Endothelial cell of umbilical vein (primary cell): ENCODE measurements around the gene ARL6IP6. TPM values are rescaled to one million over a fixed set of nuclear protein-coding genes. Genes with fewer than 3 reads are reported as not detected.

Experiments used
- BruUV-seq: library from RNA; stranded (reverse); fragments of 400-500 nt; replicated peaks from 2 replicates; lab custom pipeline; 2021; lab: Mats Ljungman, UMichigan
- CTCF ChIA-PET: fragments of 300-600, 350-600 bp; sonication (Branson Sonifier 250); formaldehyde crosslinking; loops from one replicate; lab custom pipeline; 2021; ENCODE audit warnings: antibody characterized with exemption, inconsistent platforms; lab: Charles Lee
- POLR2A ChIA-PET: fragments of 300-600, 350-600 bp; sonication (Branson Sonifier 250); formaldehyde crosslinking; loops from one replicate; lab custom pipeline; 2021; ENCODE audit warnings: antibody characterized with exemption, inconsistent platforms; lab: Charles Lee
- DNase-seq: peaks from one replicate; pipeline ENCODE4 v3.0.0-alpha.2; 2011; ENCODE audit warnings: low read depth, low spot score
- FAIRE-seq: peaks from 2 replicates; lab custom pipeline; 2011; peaks lifted over from hg19 to GRCh38; lab: Jason Lieb, UNC
- H2AFZ ChIP-seq: 2 replicates; pipeline ENCODE4 v1.6.0; 2012; ENCODE audit warnings: low read depth, low read length, control low read depth, inconsistent platforms
- H3K27ac ChIP-seq: 2 replicates; pipeline ENCODE4 v1.5.1; 2011; ENCODE audit warnings: low read depth, mild to moderate bottlenecking, control low read depth, low read length, moderate library complexity; ENCODE audit not compliant: insufficient read depth
- H3K27me3 ChIP-seq, 2 experiments: 2 replicates each; pipeline versions ENCODE4 v1.6.0 to v1.6.1; 2011; ENCODE audit warnings: low read length in 2 of 2, mixed read lengths in 1 of 2; ENCODE audit not compliant: control insufficient read depth in 2 of 2, insufficient read depth in 2 of 2
- H3K36me3 ChIP-seq, 2 experiments: 2 replicates in 1 of 2; 3 replicates in 1 of 2; pipeline ENCODE4 v1.5.1; 2011; ENCODE audit warnings: low read length in 2 of 2, mild to moderate bottlenecking in 1 of 2, moderate library complexity in 1 of 2; ENCODE audit not compliant: control insufficient read depth in 2 of 2, insufficient read depth in 2 of 2; ENCODE audit errors: extremely low read depth in 1 of 2
- H3K4me1 ChIP-seq: 3 replicates; pipeline ENCODE4 v1.5.1; 2011; ENCODE audit warnings: mild to moderate bottlenecking, low read length; ENCODE audit not compliant: control insufficient read depth, insufficient read depth; ENCODE audit errors: extremely low read depth
- H3K4me2 ChIP-seq: 2 replicates; pipeline ENCODE4 v1.6.1; 2011; ENCODE audit warnings: low read length, control low read depth, mixed read lengths; ENCODE audit not compliant: insufficient read depth
- H3K4me3 ChIP-seq, 3 experiments: fragments of 200-600 bp in 1 of 3; sonication (generic), shearing (Covaris generic) in 1 of 3; replicated peaks in 1 of 3; 2 replicates each; pipeline ENCODE4 v1.5.1; 2011 to 2016; ENCODE audit warnings: control low read depth in 3 of 3, low read length in 3 of 3, mild to moderate bottlenecking in 2 of 3, inconsistent platforms in 1 of 3, low read depth in 1 of 3, moderate library complexity in 1 of 3; ENCODE audit not compliant: insufficient read depth in 1 of 3
- H3K79me2 ChIP-seq: 2 replicates; pipeline ENCODE4 v1.6.0; 2012; ENCODE audit warnings: low read length, inconsistent platforms; ENCODE audit not compliant: control insufficient read depth, insufficient read depth
- H3K9ac ChIP-seq: replicated peaks from 2 replicates; pipeline ENCODE3; 2011; ENCODE audit warnings: low read length, control low read depth; ENCODE audit not compliant: insufficient read depth; ENCODE audit errors: extremely low read depth
- H3K9me1 ChIP-seq: replicated peaks from 3 replicates; pipeline ENCODE4 v1.6.0; 2011; ENCODE audit warnings: mild to moderate bottlenecking, low read length; ENCODE audit not compliant: control insufficient read depth, insufficient read depth; ENCODE audit errors: extremely low read depth
- H3K9me3 ChIP-seq: replicated peaks from 2 replicates; pipeline ENCODE4 v1.5.1; 2012; ENCODE audit warnings: low read length, inconsistent platforms; ENCODE audit not compliant: control insufficient read depth, insufficient read depth
- H4K20me1 ChIP-seq: replicated peaks from 2 replicates; pipeline ENCODE3; 2011; ENCODE audit warnings: mild to moderate bottlenecking, low read length; ENCODE audit not compliant: control insufficient read depth, insufficient read depth; ENCODE audit errors: extremely low read depth
- FOS ChIP-seq: IDR thresholded peaks from 2 replicates; pipeline ENCODE4 v1.6.1; 2011; ENCODE audit warnings: mild to moderate bottlenecking, low read length, moderate library complexity, borderline replicate concordance; ENCODE audit not compliant: insufficient read depth
- GATA2 ChIP-seq: IDR thresholded peaks from 2 replicates; pipeline ENCODE4 v1.7.0; 2011; ENCODE audit warnings: low read depth, mild to moderate bottlenecking, moderate library complexity, mixed read lengths, low read length; ENCODE audit not compliant: insufficient read length, insufficient read depth
- POLR2A ChIP-seq: IDR thresholded peaks from 2 replicates; pipeline ENCODE4 v1.6.1; 2012; ENCODE audit warnings: low read depth, mild to moderate bottlenecking, control low read depth, low read length
- POLR2AphosphoS5 ChIP-seq: IDR thresholded peaks from 2 replicates; pipeline ENCODE4 v1.6.1; 2012; ENCODE audit warnings: low read depth, mild to moderate bottlenecking, control low read depth, low read length, moderate library complexity; ENCODE audit not compliant: insufficient read depth
- dilution Hi-C: fragments of 300-500 bp; cut with MboI; formaldehyde crosslinking; loops from one replicate; pipeline ENCODE4 v1.15.0; 2019; ENCODE audit warnings: low sequenced_read_pairs; ENCODE audit not compliant: extremely low pct_ligation_motif_present
- intact Hi-C: fragments of 100-400 bp; cut with micrococcal nuclease; formaldehyde crosslinking; loops from one replicate; pipeline ENCODE4 v1.10.0; 2022
- polyA plus RNA-seq, 4 experiments: library from polyadenylated mRNA; depleted of rRNA in 3 of 4; stranded (reverse) in 3 of 4; unstranded in 1 of 4; fragments of >200 nt; gene quantifications; 2 replicates each; pipeline versions ENCODE4 v1.2.1 to v1.2.3, GENCODE V29; 2011 to 2012; ENCODE audit warnings: missing spikeins in 1 of 4
- total RNA-seq: library from RNA; stranded (reverse); gene quantifications from 2 replicates; pipeline ENCODE4 v1.2.3, GENCODE V29; 2021
- TF ChIP-seq, protein P1 (sequence below), 2 donors: IDR thresholded peaks; 1 replicate in 1 of 2; 2 replicates in 1 of 2; pipeline ENCODE4 v1.5.1; 2011; ENCODE audit warnings: low read length in 2 of 2, mild to moderate bottlenecking in 2 of 2, moderate library complexity in 2 of 2, control low read depth in 1 of 2, inconsistent platforms in 1 of 2, low read depth in 1 of 2; ENCODE audit not compliant: insufficient read depth in 1 of 2; ENCODE audit errors: extremely low read depth in 1 of 2

ARL6IP6 gene
- total and polyA plus RNA-seq, 2 donors (not counting 3 experiments of a cell fraction or from before 2014, with no cell fraction given) = 36.5 to 57.8 TPM

- CTCF ChIA-PET = interaction anchor here (0.7 to 1.6 kb wide), 6 partner anchors 9 to 54 kb away, joined by 3 to 5 read pairs (median 3); no protein-coding TSS in a partner anchor
- H3K36me3 ChIP-seq = peaks cover 0 to 8% of the 10 kb centered on the region in 2 experiments
- peak overlapping the region; percentile 84 for H2AFZ ChIP-seq
- POLR2A ChIA-PET = interaction anchor here (0.7 to 0.8 kb wide), 2 partner anchors 68 to 185 kb away, joined by 3 to 4 read pairs; no protein-coding TSS in a partner anchor
- H3K27me3 ChIP-seq = no peaks in the 10 kb centered on the region
- H4K20me1 ChIP-seq = no peaks in the 10 kb centered on the region
- peaks cover 76% of the 10 kb centered on the region for H3K79me2 ChIP-seq
- no peak for DNase-seq
- peak overlapping the region; percentile 72 to 99 (median 87) for H3K4me3 ChIP-seq
- TF ChIP-seq POLR2A = no peak
- TF ChIP-seq POLR2AphosphoS5 = no peak
- TF ChIP-seq GATA2 = no peak
- TF ChIP-seq, protein P1, sequence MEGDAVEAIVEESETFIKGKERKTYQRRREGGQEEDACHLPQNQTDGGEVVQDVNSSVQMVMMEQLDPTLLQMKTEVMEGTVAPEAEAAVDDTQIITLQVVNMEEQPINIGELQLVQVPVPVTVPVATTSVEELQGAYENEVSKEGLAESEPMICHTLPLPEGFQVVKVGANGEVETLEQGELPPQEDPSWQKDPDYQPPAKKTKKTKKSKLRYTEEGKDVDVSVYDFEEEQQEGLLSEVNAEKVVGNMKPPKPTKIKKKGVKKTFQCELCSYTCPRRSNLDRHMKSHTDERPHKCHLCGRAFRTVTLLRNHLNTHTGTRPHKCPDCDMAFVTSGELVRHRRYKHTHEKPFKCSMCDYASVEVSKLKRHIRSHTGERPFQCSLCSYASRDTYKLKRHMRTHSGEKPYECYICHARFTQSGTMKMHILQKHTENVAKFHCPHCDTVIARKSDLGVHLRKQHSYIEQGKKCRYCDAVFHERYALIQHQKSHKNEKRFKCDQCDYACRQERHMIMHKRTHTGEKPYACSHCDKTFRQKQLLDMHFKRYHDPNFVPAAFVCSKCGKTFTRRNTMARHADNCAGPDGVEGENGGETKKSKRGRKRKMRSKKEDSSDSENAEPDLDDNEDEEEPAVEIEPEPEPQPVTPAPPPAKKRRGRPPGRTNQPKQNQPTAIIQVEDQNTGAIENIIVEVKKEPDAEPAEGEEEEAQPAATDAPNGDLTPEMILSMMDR (IDR thresholded peaks at IDR 0.05; ENCODE audit: extremely low read depth in 1 of 2, insufficient read depth in 1 of 2, low read depth in 1 of 2, low read length in 2 of 2) = no peak
- no peak for TF ChIP-seq FOS
- FAIRE-seq = no peak
- dilution Hi-C loops = no loop called here
- intact Hi-C loops = loop anchor here (1.0 to 5.0 kb wide), 3 partner anchors 542 to 1455 kb away; partner anchors contain the start of genes ARL5A, RBM43 and STAM2
- no peaks in the 10 kb centered on the region for H3K9me1 ChIP-seq
- H3K27ac ChIP-seq = peak overlapping the region; percentile 81
- peaks cover 17% of the 10 kb centered on the region for H3K4me1 ChIP-seq
- H3K4me2 ChIP-seq = peak overlapping the region; percentile 96
- peak overlapping the region; percentile 93 for H3K9ac ChIP-seq
- BruUV-seq = no TSS peak
- no peaks in the 10 kb centered on the region for H3K9me3 ChIP-seq
These were observed 1.6 kb upstream of the ARL6IP6 start for GRCh38 chr2:152716805-152717227.
